GM19324 (cell line): ENCODE measurements around the gene BEAN1.
"Not testable (repeated sequence)": the region's sequence is repeated elsewhere in the genome, so short reads cannot be mapped to it uniquely, and the experiment has no call there.

Experiments
- ATAC-seq: cut with Tn5 transposase; IDR thresholded peaks from one replicate; pipeline ENCODE4 v1.9.1; 2021; ENCODE audit warnings: mild to moderate bottlenecking, moderate library complexity; ENCODE audit not compliant: unreplicated experiment, low FRiP score

Gene BEAN1

DNA sequence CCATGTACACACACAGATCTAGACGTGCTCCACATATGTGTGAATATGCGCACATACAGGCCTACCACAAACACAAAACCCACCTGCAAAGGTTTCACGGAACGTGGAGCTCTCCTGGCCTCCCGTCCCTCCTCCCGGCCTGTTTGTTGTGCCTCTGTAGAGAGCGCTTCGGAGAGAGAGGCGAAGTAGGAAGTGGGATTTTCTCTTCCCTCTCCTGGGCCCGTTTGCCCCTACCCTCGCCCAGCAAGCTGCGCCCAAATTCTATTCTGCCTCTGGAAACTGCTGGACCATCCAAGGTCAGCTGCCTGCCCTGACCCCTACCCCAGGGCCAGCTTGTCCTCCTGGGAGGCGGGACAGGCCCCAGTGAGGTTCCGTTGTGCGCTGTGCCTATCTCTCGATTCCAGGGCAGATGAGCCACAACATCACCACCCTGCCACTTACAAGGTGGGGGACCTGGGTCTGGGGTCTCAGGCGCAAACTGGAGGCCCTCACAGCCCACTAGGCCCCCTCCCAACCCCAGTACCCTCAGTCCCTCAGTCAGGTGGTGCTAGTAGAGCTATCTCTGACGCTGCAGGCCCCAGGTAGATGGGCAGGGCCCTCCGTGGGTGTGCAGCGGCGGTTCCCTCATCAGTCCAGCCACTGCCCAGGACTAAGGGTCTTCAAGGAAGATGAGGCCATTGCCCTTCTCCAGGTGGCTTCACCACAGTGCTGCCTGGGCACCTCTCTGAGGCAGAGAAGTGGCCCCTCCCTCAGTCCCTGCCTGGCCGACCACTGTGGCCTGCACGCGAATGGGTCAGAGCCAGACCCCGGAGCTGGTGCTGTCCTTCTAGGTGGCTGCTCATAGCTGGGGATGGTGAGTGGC lies 54.2 kb downstream of the BEAN1 start:
- no peak for ATAC-seq

DNA sequence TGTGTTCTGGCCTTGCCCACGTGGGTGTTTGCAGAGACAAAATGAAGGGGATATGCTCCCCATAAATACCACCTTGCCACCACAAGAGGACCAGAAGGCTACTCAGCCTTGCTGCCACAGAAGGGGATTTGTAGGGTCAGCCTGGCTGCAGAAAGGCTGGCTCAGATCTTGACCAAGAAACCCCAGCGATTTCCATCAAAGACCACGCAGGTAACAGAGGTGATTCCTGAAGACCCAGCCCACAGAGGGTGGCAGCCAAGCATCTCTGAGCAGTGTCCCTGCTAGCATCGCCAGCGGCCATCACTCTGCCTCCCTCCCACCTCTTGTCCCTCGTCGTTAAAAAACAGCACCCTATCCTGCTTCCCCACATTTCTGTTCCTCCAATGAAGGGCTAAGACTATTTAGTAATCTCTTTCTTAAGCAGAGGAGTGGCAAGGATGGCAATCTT lies 54.9 kb downstream of the BEAN1 start:
- no peak for ATAC-seq

DNA sequence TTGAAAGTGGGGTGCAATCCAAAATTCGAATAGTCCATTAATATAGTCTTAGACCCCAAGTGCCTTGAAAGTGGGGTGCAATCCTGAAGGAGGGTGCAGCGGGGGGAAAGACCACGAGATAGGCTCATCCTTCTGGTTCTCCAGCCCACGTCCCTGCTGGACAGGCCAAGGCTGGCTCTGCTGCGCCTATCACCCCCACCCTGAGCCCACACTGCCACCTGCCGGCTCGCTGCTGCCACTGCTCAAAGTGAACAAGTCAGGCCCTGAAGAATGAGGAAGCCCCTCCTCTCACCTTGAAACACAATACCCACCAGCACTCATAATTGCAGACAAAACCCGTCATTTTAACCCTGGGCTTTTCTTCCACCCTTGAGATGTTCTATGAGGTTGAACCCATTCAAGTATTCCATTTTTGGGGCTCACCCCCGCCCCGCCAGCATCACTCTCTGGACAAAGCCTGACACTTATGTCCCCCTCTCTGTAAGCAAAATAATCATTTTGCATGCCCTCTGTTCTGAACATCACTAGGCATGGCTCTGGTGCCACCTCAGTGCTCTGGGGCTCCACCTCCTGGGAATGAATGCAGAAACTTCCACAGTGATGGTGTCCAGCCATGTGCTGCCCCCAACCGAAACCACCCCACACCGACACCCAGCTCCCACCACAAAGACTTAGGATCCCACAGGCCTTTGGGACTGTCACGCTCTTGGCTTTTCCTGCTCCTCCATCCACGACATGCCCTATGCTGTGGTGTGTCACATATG lies 56.8 kb downstream of the BEAN1 start:
- ATAC-seq: no peak

DNA sequence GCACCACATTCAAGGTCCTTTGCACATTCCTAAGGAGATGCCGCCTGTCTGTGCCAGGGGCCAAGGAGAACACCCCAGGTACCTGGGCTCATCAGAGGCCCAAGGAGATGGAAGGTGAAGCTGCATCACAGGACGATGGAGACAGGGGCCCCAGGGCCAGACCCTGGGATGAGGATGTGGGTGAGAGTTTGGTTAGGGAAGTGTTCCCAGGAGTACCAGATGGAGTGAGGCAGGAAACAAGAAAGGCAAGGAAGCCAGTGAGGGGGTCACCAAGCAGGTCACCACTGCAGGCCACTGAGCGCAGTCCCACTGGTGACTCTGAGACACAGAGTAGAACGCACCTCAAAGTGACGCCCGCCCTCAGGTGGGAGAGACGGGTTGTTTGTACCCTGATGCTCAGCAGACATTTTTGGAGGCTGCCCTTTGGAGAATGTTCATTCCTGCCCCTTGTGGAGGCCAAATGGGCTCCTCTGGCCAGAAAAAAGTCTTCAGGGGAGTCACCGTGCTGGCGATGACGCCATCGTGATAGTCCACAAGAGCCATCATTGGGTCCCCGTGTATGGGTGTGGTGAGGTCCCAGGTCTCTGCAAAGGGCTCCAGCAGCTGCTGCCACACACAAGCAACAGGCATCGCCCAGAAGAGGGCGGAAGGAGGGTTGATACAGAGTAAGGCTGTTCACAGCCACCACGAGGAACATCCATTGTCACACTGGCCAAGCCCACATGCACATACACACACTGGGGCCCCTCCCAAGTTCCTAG lies 57.5 kb downstream of the BEAN1 start:
- no peak for ATAC-seq

DNA sequence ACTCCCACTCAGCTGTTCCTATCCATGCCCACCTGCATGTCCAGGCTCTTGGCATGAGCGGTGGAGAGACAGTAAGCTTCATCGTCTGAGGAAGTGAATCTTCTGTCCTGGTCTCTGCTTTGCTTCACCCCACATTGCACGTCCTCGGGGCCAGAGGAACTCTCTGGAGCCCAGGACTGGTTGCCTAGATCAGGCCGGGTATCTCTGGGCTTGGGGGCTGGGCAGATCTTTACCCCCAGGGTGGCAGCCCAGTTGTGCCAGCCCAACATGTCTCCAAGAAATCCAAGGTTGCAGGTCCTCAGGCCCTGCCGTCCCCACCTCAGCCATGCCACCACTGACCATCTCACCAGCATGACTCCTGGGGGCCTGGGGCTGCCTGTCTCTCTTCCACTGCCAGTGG lies 58.3 kb downstream of the BEAN1 start:
- ATAC-seq: no peak

DNA sequence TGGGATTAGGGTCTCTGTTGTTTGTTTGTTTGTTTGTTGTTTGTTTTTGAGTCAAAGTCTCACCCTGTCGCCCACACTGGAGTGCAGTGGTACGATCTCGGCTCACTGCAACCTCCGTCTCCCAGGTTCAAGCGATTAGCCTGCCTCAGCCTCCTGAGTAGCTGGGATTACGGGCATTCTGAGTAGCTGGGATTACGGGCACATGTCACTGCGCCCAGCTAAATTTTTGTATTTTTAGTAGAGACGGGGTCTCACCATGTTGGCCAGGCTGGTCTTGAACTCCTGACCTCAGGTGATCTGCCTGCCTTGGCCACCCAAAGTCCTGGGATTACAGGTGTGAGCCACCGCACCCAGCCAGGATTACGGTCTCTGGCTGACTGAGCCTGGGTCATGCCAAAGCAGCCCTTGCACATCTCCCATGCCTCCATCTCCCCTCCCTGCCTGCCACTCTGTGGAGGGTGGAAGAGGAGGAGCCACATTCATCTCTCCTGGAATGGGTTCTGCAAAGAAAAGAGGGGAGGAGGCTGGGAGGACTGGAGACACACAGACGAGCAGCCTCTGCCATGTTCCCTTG lies 59.2 kb downstream of the BEAN1 start:
- ATAC-seq: no peak

DNA sequence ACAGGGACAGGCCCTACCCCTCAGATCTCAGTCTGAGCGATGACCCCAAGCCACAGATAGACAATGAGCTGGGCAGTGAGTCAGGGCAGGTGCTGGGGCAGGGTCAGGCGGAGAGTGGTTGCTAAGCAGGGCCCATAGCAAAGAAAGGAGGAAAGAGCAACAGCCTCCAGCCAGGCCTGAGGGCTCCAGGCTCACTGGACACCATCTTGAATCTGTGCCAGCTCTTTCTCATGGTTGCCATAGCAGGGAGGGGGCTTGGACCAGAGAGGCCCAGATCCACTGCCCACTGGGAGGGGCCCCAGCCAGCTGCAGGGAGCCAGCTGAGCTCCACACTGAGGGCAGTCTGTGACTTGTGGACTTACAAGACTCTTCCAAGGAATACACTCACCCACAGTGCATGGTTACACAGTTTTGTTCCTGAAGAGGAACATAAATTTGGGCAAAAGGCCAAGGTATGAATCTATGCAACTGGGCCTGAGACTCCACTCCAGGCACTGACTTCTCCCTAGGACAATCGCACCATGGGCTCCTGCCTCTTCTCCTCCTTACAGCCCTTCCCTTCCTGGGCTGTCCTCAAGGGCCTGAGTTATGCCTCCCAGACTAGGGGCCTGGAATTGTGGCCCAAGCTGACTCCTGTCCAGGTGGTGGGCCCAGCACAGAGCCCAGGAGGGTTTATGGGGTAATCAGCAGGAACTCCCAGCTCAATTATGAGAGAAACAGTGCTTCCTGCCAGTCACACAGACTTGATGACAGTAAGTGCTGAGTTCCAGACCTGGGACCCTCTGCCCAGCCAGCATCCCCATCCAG lies 59.9 kb downstream of the BEAN1 start:
- no peak for ATAC-seq

DNA sequence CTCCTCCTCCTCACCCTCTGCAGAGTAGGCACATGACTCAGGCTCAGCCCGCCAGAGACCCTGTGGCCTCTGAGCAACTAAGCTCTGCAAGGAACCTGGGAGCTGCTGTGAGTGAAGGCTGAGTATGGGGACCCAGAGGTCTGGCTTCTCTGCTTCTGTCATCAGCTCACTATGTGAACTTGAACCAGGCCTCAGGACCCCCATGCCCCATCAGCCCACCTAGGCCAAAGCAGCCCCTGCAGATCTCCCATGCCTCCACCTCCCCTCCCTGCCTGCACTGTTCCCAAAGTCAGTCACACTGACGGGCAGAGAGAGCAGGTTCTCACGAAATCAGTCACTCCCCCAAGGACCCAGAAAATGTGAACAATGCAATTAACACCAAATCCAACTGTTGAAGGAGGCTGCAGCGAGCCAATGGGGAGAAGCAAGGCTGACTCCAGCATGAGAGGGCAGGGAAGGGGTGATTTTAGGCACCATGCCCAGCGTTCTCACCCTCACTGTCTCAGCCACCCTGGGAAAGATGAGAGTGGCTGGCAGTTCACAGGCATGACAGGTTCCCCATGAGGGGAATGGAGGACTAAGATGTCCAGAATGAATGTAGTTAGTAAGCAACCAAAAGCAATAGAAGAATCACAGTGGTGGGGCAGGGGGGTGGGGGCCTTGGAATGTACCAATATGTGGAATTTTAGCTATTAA lies 60.6 kb downstream of the BEAN1 start:
- ATAC-seq: no peak

DNA sequence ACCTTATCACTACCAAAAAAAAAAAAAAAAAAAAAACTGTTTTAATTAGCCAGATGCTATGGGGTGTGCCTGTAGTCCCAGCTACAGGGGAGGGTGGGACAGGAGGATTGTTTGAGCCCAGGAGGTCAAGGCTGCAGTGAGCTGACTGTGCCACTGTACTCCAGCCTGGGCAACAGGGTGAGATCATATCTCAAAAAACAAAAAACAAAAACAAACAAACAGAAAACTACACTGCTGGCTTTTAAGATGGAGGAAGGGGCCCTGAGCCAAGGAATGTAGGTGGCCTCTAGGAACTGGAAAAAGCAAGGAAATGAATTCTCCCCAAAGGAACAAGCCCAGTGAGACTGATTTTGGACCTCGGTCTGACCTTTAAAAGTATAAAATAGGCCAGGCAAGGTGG lies 61.4 kb downstream of the BEAN1 start:
- no peak for ATAC-seq

DNA sequence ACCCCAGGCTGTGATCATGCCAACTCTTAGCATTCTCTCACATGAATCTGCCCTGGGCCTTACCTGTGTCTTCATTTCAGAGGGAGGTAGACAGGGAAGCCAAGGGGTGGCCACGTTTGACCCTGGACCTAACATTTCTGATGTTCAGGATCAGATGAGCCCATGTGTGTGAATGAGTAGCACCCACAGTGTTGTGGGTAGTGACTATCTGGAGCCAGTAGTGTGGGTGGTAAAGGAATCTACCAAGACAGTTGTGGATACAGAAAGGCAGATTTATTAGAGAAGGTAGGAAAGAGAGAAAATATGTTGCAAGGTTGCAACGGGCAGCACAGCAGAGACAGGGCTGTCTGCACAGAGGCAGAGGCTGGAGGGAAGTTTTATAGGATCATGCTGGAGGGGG lies 62.3 kb downstream of the BEAN1 start:
- ATAC-seq: no peak

DNA sequence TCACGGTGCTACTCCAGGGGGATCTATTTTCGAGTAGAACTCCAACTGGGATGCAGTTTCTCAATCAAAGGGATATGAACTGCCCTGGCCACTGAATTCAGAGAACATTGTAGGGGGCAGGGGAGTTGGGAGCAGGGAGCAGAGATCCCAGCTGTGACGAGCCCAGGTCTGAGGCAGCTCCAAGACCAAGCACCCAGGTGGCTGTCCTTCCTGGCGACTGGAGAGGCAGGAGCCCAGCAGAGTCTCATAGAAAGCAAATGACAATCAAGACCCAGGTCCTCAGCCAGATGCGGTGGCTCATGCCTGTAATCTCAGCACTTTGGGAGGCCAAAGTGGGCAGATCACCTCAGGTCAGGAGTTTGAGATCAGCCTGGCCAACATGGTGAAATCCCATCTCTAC lies 62.7 kb downstream of the BEAN1 start:
- ATAC-seq: no peak

DNA sequence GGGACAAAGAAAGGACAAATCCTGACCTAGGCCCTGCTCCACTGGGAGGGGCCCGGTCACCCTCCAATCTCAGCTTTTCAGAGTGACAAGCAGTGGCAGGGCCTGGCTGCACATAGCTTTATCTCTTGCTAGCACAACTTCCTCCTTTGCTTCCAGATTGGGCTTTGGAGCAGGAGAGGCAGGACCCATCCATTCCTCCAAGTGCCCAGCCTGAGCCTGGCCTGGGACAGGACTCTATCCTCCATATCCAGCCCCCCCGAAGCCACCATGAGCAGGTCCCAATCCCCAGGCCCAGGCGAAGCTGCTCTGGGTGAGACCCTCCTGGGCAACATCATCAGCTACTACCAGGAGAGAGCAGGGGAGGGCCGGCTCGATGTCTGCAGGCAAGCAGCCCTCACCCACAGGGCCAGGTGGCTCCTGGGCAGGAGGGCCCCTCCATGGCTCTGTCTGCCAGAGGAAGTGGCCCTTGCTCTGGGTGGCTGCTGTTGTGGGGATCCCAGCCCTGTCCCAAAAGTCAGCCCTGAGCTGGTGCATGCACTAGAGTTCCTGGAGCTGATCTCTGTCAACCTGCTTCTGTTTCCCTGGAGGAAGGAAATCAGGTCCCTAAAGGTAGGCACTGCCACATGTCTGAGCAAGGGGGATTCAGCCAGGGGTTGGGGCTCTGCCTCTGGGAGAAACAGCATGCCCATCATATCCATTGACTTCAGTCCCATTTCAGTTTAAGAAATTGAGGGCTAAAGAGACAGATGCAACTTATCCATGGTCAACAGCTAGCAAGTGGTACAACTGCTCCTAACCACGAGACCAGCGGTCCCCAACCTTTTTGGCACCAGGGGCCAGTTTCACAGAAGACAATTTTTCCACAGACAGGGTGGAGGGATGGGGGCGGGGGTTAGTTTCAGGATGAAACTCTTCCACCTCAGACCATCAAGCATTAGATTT lies 64.0 kb downstream of the BEAN1 start:
- no peak for ATAC-seq

DNA sequence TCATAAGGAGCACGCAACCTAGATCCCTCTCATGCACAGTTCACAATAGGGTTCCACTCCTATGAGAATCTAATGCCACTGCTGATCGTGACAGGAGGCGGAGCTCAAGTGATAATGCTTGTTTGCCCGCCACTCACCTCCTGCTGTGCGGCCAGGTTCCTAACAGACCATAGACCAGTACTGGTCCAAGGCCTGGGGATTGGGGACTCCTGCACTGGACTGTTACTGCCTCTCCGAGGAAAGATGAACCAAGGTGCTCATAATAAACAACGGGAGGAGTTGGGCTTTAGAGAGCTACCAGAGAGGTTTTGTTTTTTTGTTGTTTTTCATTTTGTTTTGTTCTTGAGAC lies 64.6 kb downstream of the BEAN1 start:
- ATAC-seq: no peak

DNA sequence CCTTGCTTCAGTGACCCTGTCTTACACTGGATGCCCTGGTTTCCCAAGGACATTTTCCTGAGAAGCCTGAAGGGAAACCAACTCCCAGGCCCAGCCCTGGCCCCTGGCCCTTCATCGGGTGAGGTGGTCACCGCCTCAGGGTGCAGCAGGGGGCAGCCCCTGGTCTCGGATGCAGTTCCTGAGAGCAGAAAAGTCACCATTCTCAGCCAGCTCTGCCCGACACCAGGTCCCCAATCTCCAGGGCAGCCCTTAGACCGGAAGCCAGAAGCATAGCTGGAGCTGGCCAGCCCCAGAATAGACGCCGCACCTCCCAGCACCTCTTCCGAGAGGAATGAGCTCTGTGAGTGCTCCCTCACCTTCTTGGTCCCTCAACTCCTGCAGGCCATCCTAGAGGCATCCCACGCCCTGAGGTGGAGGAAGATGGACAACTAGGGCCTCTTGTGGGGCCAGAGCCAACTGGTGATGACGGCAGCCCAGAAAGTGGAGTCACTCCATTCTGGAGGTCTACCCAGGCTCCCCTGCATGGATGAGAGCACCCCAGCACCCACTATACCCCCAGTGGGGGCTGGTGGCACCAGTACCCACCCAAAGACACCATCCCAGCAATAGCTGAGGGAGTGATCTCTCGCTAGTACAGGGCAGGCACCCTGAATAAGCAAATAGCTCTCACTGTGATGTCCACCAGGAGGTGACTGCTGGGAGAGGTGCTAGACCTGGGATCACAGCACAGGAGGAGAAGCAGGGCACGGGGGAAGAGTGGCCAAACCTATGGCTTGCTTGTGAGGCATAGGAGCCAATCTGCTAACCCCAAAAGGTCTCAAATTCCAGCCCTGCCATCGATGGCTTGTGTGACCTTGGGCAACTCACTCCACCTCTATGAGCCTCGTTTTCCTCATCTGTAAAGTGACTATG lies 66.7 kb downstream of the BEAN1 start:
- no peak for ATAC-seq

DNA sequence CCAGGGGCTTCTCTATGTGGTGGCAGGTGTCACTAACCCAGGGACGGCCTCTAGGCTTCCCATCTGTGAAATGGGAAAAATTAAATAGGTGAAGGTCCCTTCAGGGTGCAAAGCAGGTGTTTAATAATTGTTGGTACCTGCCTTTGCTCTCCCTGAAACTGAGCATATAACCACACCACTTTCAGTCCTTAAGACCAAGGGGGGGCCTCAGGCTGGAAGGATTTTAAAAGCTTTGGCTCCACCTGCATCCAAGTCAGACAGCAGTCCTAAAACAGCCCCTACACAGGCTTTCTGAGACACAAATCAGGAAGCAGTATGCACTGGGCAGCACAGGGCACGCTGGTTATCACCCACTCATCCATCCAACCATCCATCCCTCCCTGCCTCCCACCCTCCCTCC lies 67.8 kb downstream of the BEAN1 start:
- no peak for ATAC-seq

DNA sequence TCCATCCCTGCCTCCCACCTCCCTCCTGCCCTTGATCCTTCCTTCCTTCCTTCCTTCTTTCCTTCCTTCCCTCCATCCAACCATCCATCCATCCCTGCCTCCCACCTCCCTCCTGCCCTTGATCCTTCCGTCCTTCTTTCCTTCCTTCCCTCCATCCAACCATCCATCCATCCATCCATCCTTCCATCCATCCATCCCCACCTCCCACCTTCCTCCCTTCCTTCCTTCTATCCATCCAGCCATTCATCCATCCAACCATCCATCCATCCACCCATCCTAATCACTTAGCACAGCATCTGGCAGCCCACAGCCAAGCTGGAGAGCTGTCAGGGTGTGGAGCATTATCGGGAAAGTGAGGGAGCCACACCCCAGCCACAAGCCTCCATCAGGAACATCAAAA lies 68.3 kb downstream of the BEAN1 start:
- ATAC-seq: no peak

DNA sequence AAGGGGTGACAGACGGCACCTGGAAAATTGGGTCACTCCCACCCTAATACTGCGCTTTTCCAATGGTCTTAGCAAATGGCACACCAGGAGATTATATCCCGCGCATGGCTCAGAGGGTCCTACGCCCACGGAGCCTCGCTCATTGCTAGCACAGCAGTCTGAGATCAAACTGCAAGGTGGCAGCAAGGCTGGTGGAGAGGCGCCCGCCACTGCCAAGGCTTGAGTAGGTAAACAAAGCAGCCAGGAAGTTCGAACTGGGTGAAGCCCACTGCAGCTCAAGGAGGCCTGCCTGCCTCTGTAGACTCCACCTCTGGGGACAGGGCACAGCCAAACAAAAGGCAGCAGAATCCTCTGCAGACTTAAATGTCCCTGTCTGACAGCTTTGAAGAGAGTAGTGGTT lies 69.1 kb downstream of the BEAN1 start:
- not testable (repeated sequence) for ATAC-seq
